Mesodermal cell (in vitro differentiated cells): ENCODE measurements around the gene MAML3.

ENCODE experiments used
- H3K27ac ChIP-seq: 2 replicates; pipeline ENCODE4 v1.7.0; 2013; ENCODE audit warnings: mild to moderate bottlenecking, low read depth, low read length, moderate library complexity; ENCODE audit not compliant: severe bottlenecking
- H3K36me3 ChIP-seq: 2 replicates; pipeline ENCODE4 v1.7.1; 2013; ENCODE audit warnings: mild to moderate bottlenecking, low read length, moderate library complexity; ENCODE audit not compliant: control insufficient read depth, insufficient read depth
- H3K4me1 ChIP-seq: one replicate; pipeline ENCODE4 v1.7.1; 2013; ENCODE audit warnings: mild to moderate bottlenecking, low read length; ENCODE audit not compliant: insufficient read depth, control insufficient read depth, poor library complexity, severe bottlenecking
- H3K4me3 ChIP-seq: 2 replicates; pipeline ENCODE4 v1.7.0; 2013; ENCODE audit warnings: low read length, control low read depth, mild to moderate bottlenecking; ENCODE audit not compliant: insufficient read depth, poor library complexity, severe bottlenecking; ENCODE audit errors: extremely low read depth
- H3K9me3 ChIP-seq: 2 replicates; pipeline ENCODE4 v1.7.1; 2013; ENCODE audit warnings: mild to moderate bottlenecking, low read length, moderate library complexity; ENCODE audit not compliant: control insufficient read depth
- WGBS, 2 experiments: methylation state at CpG; one replicate each; pipeline ENCODE4 v1.1.5; 2013; ENCODE audit warnings: missing lambda C conversion rate in 2 of 2; ENCODE audit not compliant: insufficient coverage in 2 of 2; 5-methylcytosine and 5-hydroxymethylcytosine counted together

The MAML3 gene

DNA sequence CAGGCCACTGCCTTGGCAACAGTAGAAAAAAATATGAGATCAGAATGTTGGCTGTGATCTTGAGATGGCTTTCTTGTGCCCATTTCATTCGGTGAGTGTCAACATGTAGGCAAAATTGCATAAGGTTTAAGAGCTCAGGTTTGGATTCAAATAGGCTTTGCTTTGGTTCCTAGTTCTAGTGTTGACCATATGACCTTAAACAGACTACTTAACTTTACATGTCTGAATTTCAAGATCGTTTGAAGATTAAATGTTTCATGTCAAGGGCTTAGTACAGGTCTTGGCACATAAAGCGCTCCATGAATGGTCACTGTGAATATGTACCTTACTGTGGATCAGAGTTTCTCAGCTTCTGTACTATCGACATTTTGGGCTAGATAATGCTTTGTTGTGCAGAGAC lies 284.2 kb downstream of the MAML3 start:
- H3K36me3 ChIP-seq: peaks cover 6% of the 10 kb centered on the region
- H3K4me3 ChIP-seq: no peak overlapping the region
- H3K27ac ChIP-seq: no peak overlapping the region
- 97 to 100% methylated on average over 3 of the region's 4 CpGs for WGBS, 2 experiments
- peaks cover 11% of the 10 kb centered on the region for H3K4me1 ChIP-seq
- H3K9me3 ChIP-seq: peaks cover 5% of the 10 kb centered on the region

DNA sequence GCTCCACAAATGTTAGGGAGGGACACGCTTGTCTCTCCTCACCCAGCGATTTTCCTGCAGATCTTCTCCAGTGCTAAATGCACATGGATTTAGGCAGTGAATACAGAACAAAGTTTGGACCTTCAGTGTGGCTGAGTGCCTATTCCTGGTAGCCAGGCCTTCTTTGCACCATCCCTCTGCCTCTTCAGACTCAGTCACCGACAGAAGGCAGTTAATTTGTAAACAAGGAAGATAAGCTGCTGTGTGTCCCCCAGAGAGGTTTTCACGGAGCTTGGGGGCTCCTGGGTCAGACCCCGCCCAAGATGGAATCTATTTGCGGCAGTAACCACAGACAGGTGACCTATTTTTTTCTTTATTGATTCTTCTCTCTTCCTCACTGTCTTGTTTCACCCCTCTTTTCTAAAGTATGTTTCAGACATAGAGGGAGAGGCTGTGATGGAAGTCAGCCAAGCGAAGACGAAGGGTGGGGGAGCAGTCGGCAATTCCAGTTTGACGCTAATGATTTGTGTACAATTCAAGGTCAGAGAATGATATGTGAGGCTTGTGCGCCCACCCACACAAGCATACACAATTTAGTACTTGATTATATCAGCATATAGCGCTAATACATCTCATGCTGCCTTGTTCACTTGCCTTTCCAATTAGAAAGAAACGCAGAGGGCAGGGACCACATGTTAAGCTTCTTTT lies 287.6 kb downstream of the MAML3 start:
- 75 to 84% methylated on average over 4 to 5 of the region's 13 CpGs for WGBS, 2 experiments
- Histone ChIP-seq H3K4me1 (peaks cover 8% of the 10 kb centered on the region), H3K36me3 (no peaks in the 10 kb centered on the region), H3K4me3 (no peak overlapping the region), H3K9me3 (no peaks in the 10 kb centered on the region), H3K27ac (no peak overlapping the region)

DNA sequence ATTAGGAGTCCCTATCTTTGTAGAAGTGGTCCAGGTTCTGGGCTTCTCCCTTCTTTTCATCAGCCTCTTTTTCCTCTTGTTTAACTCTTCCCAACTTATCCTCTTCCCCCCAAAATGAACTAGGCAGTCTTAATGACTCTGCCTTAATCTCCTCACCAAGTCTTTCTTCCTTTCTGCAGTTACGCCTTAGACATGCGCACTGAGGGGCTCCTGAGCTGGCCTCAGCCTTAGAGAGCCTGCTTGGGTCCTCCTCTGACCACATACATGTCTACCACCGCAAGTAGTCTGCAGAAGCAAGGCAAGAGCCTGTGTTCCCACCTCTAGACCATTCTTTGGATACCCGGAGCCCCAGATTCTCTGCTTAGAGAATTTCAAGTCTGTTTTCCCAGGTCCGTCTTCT lies 288.4 kb downstream of the MAML3 start:
- Histone ChIP-seq H3K4me1 (peaks cover 8% of the 10 kb centered on the region), H3K9me3 (no peaks in the 10 kb centered on the region), H3K27ac (no peak overlapping the region), H3K4me3 (no peak overlapping the region), H3K36me3 (peaks cover 1% of the 10 kb centered on the region)
- WGBS, 2 experiments: 96 to 98% methylated on average over 4 to 5 of the region's 5 CpGs

DNA sequence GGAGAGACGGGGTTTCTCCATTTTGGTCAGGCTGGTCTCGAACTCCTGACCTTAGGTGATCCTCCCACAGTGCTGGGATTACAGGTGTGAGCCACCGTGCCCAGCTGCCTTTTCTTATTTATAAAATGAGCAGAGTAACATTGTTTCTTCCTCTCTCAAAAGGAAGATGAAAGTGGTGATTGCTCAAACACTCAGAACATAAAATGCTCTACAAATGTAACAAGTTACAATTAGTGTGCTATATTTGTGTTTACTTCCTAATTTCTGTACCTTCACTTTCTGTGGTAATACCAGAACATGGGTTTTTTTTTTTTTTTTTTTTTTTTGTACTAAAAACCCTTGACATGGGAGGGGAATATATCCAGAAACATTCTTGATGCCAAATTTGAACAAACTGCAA lies 290.5 kb downstream of the MAML3 start:
- Histone ChIP-seq H3K36me3 (peaks cover 3% of the 10 kb centered on the region), H3K9me3 (no peaks in the 10 kb centered on the region), H3K4me3 (no peak overlapping the region), H3K4me1 (peaks cover 11% of the 10 kb centered on the region), H3K27ac (no peak overlapping the region)
- WGBS, 2 experiments: 83 to 89% methylated on average over 1 to 2 of the region's 3 CpGs

DNA sequence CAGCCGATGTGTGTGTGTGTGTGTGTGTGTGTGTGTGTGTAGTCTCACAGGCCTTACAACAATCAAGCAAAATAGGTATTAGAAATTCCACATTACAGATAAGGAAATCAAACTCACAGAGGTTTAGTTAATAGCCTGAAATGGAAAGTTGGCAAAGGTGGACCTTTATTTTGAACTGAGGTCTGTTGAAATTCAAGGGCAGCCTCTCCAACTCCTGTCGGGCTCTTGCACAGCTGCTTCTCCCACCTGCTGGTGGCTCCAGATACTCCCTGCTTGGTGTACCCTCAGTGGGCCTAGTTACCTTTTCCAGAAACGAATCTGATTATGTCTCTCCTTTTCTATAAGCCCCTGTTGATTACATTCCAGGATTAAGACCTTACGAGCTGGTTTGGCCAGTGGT lies 292.5 kb downstream of the MAML3 start:
- peaks cover 25% of the 10 kb centered on the region for H3K4me1 ChIP-seq
- no peak overlapping the region for H3K27ac ChIP-seq
- 82 to 93% methylated on average over 2 to 3 of the region's 4 CpGs for WGBS, 2 experiments

DNA sequence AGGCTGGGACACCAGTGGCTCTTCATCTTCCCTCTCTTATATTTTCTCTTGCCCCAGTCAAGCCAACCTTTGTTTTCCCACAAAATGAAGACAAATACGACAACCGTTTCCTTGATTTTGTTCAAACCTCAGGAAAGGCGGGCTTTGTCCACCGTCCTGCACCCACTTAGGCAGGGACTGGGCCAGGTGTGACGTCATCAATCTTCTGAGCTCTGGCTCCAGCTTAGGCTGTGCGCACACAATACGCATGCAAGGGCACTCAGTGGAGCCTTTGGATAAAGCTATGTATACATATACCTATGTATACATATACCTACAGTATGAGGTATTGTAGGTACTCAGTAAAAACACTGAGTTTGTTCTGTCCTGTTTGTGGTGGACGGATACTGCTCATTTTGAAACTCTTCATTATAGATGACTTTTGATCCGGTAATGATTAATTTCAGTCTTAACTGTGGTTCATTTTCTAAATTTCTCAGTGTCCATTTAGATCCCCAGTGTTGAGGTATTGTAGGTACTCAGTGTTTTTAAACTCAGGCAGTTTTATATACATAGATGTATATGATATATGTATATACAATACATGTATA lies 293.5 kb downstream of the MAML3 start:
- Histone ChIP-seq H3K4me3 (no peak overlapping the region), H3K4me1 (peaks cover 32% of the 10 kb centered on the region), H3K9me3 (no peaks in the 10 kb centered on the region), H3K36me3 (peaks cover 3% of the 10 kb centered on the region), H3K27ac (no peak overlapping the region)
- WGBS, 2 experiments: 96 to 98% methylated on average over 4 to 5 of the region's 9 CpGs

More for the DNA sequence above, 292.5 kb downstream of the MAML3 start:
- no peak overlapping the region for H3K4me3 ChIP-seq
- H3K36me3 ChIP-seq: peaks cover 3% of the 10 kb centered on the region
- no peaks in the 10 kb centered on the region for H3K9me3 ChIP-seq

DNA sequence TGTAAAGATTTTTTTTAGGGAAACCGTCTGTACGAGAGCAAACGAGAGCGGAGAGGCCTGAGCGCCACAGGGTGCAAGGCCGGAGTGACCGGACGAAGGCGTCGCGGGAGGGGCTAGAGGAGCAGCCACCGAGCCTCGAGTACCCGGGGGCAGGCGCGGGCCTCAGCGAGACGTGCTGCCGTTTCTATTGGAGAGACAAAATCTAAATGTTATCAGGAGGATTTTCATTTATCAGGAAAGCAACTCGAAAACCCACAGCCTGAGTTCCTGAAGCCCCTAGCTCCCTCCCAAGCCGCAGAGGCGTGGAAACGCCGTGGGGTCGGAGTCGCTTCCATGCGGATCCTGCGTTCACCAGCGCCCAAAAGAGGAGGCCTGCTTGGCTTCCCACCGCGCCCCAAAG lies 294.1 kb downstream of the MAML3 start:
- WGBS, 2 experiments: 96% methylated on average over 27 to 30 of the region's 31 CpGs
- Histone ChIP-seq H3K4me1 (peaks cover 32% of the 10 kb centered on the region), H3K4me3 (no peak overlapping the region), H3K27ac (no peak overlapping the region), H3K9me3 (no peaks in the 10 kb centered on the region), H3K36me3 (peaks cover 3% of the 10 kb centered on the region)

DNA sequence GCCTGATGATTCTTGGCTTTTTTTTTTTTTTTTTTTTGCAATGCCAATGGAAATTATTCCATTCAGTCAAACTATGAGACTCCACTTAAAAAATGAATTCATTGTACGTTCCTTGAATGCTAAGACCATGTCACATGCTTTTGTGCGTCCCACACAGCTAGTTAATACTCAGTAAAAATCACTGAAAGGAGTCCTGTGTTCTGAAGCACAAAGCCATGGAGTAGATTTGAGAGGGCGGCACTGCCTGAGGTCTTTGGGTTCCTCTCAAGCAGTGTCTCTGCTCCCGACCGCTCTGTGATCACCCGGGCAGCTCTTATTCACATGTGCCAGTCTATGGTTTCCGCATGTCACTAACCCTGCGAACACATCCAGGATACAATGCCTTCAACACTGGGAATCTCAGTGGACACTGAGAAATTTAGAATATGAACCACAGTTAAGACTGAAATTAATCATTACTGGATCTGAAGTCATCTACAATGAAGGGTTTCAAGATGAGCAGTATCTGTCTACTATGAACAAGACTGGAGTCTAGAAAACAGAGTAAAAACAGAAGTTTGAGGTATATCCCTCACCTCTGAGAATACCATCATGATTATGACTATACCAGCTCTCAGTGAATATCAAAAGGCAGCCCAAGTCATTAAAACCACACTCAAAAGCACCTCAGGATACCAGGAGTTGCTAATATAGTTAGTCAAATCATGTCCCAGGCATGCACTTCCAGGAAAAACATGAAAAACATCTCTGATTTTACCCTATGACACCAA lies 295.4 kb downstream of the MAML3 start:
- WGBS, 2 experiments: 92 to 94% methylated on average over 7 to 8 of the region's 8 CpGs
- Histone ChIP-seq H3K9me3 (no peaks in the 10 kb centered on the region), H3K27ac (no peak overlapping the region)

DNA sequence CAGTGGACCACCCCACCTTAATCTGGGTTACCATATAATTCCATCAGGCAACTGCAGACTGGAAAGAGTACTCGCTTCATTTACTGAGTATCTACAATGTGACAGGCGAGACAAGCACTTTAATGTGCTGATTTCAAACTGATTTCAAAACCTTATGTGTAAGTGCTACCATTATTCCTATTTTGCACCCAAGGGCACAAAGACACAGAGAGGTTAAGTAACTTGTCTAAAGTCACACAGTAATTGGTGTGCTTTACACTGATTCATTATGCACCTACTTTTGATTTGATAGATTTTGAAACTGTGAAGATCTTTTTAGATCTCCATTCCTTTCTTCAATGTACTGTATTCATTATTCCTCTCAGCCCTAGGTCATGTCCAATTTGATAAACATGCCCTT lies 296.0 kb downstream of the MAML3 start:
- WGBS, 2 experiments: 0 to 50% methylated on average over 1 to 2 of the region's 2 CpGs
- Histone ChIP-seq H3K27ac (no peak overlapping the region), H3K4me3 (no peak overlapping the region), H3K36me3 (peaks cover 9% of the 10 kb centered on the region), H3K9me3 (no peaks in the 10 kb centered on the region), H3K4me1 (peaks cover 29% of the 10 kb centered on the region)

More for the DNA sequence above, 295.4 kb downstream of the MAML3 start:
- H3K36me3 ChIP-seq: peaks cover 9% of the 10 kb centered on the region
- no peak overlapping the region for H3K4me3 ChIP-seq
- peaks cover 32% of the 10 kb centered on the region for H3K4me1 ChIP-seq

DNA sequence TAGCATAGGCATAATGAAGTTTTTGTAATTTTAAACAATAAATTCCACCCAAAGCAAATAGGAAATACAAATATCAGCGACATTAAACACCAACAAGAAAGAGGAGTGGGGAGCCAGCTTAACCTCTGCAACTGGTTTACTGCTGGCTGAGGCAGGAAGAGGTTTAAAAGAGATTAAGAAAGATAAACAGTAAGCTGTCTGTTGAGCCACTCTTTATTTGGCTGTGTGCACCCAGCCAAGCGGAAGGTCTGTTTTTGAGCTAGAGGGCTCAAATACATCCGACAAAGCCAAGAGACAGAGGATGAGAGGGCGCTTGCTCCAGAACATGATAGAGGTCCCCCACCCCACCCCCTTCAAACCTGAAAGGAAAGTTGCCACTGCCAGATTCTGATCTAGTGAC lies 297.0 kb downstream of the MAML3 start:
- no peaks in the 10 kb centered on the region for H3K9me3 ChIP-seq
- H3K4me3 ChIP-seq: no peak overlapping the region
- peaks cover 25% of the 10 kb centered on the region for H3K4me1 ChIP-seq
- H3K27ac ChIP-seq: peak overlapping the region; percentile 17
- H3K36me3 ChIP-seq: peaks cover 9% of the 10 kb centered on the region
- WGBS, 2 experiments: 39 to 49% methylated on average over 2 to 3 of the region's 4 CpGs
